HTERT RPE-1 (cell line): ENCODE data around the gene TOMM40.
"Not testable (repeated sequence)": the region's sequence is repeated elsewhere in the genome, so short reads cannot be mapped to it uniquely, and the experiment has no call there.

ENCODE experiments used
- in situ Hi-C: fragments of 300-500 bp; cut with MboI; formaldehyde crosslinking; loops from 4 replicates; pipeline ENCODE4 v1.14.3; 2020; ENCODE audit warnings: low sequenced_read_pairs

The TOMM40 gene

DNA sequence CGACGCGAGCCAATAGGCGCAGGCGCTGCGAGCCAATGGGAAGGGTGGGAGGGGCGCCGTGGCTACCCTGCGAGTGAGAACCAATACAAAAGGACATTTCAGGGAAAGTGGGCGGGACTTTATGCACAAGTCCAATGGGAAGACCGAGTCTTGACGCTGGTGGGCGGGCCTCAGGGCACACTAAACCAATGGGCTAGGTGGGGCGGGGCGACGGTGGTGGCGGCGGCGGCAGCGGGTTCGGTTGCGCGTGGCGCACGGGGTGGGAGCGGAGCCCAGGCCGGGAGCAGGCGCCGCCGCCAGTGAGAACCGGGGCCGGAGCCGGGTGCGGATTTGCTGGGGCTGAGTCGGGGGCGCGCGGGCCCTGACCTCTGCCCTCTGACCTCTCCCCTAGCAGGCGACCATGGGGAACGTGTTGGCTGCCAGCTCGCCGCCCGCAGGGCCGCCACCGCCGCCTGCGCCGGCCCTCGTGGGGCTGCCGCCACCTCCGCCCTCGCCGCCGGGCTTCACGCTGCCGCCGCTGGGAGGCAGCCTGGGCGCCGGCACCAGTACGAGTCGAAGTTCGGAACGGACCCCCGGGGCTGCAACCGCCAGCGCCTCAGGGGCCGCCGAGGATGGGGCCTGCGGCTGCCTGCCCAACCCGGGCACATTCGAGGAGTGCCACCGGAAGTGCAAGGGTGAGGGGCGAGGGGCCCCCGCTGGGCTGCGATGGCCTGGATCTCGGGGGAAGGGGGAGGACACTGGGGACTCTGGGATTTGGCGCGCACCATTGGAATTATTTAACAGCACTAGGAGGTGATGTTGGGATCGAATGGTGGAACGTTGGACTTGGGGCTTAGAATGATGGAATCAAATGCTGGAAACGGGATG is at the start of gene TOMM40:
TSS of gene TOMM40 (plus strand) at position 239 of the 867 bp plus-strand sequence. CDS start at position 401, 162 bp downstream.
- in situ Hi-C loops, result no loop called here

GRCh38 chr19:44845286-44845611 is 45.8 kb upstream of the TOMM40 start:
- in situ Hi-C loops, result no loop called here

- in situ Hi-C loops, result no loop called here
Measured at GRCh38 chr19:44845612-44846454, 45.2 kb upstream of the TOMM40 start, which contains the start of gene NECTIN2. Gene NECTIN2 (plus strand): TSS chr19:44846297. CDS start chr19:44846526, 229 bp downstream.

DNA sequence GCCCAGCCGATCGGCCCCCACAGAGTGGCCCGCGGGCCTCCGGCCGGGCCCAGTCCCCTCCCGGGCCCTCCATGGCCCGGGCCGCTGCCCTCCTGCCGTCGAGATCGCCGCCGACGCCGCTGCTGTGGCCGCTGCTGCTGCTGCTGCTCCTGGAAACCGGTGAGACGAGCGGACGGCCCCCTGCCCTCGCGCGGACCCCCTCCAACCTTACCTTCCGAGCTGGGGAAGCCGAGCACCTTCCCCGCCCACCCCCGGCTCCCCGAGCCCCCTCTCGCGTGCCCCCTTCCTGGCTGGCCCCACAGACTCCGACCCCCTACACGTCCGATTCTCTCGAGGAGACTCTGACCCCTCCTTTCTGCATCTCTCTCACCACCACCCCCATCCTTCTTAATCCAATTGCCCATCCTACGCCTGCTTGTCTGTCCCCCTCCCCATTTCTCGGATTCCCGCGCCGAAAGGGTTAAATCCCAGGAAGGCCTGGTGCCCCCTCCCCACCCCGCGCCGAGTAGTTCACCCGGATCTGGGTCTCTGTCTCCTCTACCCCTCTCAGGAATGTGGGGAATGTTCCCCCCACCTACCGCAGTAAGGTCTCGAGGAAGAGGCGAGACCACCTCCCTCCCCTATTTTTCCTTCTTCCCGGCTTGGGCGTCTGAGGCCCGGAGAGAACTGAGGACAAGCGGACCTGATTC is 44.5 kb upstream of the TOMM40 start:
- in situ Hi-C loops, result no loop called here

DNA sequence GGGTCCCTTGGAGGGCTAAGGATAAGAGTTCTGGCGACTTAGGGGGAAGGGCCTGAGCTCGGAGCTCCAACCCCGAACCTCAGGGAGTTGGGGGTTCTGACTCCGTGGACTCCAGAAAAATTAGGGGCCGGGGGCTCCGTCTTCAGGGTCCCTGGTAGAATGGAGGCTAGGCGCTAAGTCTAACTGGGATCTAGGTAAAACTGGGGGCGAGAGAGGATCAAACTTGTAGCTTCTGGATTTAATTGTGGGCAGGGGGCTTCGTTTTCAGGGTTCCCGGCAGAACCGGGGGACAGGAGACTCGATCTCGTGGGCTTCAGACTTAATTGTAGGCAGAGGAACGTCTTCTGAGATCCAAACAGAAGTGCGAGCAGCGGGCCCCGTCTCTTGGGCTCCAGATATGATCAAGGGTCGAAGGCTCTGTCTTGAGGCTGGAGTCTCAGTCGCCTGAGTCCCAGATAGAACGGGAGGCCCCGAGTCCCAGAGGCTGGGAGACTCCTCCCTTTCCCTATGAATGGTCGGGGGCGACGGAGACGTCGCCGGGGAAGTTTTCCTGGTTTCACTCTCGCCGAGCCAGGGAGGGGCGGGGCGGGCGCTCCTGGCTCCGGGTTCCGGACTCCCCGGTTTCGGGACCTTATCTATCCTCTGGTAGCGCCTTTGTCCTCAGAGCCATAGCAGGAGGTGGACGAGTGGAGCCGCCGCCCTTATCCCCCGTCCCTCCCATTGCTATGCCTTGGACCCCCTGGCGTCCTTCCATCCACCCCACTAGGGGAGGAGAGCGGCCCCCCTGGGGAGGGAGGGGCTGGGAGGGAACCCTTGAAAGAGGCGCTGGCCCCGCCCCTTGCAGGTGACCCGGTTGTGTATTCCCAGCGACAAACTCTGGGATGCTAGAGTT is 43.7 kb upstream of the TOMM40 start:
- in situ Hi-C loops, result no loop called here

DNA sequence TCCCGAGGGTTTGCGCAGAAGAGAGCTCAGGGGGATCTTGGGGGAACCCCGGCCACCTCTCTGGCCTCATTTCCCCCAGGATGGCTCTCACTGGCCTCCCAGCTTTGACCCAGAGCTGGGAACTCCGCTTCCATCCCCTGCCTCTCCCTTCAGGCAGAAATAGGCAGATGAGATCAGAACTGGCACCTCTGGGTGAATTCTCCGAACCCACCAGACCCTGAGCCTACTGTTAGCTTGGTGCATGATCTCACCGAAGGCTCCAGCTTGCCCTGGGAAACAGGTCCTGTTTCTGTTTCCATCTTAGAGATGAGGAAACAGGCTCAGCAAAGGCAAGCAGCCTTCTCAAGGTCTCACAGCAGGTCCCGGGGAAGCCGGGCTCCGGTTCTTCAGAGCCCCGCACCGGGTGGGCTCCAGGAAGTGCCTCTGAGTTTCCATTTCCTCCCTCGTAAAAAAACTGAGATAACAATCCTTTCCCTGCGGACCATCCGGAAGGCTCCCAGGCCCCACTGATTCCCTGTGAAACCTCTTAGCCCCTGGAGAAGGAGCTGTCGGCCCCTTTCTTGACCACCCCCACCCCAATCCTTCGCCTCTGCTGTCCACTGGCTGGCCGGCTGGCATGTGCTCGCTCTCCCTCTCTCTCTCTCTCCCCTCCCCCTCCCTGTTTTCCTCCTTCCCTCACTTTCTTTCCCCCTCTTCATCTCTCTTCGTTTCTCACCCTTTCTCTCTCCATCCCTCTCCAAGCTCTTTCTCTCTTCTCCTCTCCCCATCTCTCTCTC is 42.8 kb upstream of the TOMM40 start:
- in situ Hi-C loops, result no loop called here

DNA sequence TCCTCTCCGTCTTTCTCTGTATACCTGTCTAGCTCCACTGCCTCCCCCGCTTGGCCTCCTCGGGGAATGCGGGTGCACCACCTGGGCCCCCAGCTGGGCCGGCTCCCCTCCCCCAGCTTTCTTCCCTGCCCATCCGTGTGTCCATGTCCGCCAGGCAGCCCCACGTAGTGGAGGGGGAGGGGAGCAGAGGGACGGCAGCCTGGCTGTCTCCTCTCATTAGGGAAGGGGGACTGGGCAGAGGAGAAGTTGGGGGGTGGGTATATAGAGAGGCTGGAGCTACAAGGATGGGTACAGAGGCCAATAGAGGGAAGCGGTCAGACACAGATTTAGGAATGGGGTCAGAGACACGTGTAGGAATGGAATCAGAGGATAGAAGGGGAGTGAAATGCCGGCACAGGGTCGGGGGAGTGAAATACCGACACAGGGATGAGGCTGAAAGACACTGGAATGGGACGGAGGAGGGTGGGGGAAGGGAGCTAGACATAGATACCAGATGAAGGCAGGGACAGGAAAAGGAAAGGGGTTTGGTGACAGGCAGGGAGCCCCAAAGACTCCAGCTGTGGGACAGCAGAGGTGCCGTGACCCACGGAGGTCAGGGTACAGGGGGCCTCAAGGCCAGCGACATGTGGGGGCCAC is 42.1 kb upstream of the TOMM40 start:
- in situ Hi-C loops, result no loop called here

GRCh38 chr19:44850641-44851109 is 40.4 kb upstream of the TOMM40 start:
- in situ Hi-C loops, result no loop called here

DNA sequence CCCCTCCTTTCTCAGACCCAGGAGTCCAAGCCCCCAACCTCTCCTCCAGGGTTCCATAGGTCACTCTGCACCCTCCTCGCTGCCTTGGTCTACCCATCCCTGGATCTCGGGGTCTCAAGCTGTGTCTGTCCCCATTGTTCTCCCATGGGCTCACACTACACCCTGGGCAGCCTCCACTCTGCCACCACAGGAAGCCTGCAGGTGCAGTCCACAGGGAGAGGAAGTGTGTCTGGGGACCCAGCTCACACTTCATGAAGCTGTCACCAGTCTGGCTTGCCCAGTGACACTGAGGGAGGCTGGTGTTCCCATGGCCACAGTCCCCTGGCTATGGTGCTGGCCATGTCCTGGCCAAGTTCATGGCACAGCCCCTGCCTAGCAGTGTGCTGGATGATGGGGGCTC is 39.6 kb upstream of the TOMM40 start:
- in situ Hi-C loops, result no loop called here

DNA sequence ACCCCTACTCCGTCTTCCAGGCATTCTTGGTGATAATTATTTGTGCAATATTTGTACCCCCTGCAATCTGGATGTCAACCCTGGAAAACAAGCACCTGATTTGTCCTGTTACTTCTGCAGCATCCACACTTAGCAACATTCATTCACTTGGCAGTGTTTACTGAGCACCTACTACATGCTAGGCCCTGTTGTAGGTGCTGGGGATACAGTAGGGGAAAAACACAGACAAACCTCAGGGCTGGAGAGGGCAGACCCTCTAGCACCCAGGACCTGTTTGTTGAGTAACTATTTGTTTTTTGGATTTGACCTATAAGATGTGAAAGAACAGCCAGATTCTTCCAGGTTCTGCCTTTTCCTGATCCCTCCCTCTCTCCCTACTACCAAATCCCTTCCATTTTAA is 35.4 kb upstream of the TOMM40 start:
- in situ Hi-C loops, result no loop called here

DNA sequence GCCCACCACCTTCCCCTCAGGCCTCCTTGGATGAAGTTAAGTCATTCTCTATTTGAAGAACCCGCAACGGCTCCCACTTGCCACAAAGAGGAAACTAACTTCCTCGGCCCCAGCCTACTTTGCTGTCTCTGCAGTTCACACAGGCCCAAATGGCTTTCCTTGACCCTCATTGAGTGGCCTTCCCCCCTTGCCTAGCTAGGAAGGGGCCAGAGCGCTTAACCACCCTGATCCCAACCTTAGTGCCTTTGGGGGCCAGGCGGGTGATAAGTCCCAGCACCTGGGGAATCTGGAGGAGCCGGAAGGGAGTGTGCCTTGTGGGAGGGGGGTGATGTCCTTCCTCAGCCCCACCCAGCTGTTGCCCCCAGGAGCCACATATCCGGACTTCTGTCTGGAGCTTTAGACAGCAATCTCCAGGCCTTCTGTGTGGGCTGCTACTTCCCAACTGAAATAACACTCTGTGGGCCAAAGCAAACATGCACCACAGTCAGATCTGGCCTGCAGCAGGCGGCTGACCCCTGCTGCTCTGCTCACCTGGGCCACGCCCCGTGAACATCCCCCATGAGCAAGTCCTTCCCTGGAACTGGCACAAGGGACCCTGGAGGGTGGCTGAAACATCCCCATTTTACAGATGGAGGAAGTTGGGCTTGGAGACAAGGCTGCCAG is 34.5 kb upstream of the TOMM40 start:
- in situ Hi-C loops, result no loop called here

DNA sequence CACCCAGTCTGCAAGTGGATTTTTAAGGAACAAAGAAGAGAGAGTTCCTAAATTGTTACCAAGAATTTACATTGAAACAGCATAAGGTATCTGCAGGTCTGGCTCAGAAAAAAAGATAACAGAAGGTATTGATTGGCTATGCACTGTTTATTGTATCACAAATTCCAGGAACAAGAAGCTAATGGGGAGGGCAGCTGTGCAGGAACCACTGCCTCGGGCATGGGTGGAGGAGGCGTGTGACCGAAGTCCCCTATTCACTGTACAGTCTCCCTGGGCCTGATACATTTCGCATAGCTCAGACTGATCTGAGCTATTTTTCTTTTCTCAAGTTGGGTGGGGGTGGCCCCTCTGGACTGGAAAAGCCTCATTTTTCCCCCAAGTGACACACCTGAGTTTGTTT is 33.2 kb upstream of the TOMM40 start:
- in situ Hi-C loops, result no loop called here

DNA sequence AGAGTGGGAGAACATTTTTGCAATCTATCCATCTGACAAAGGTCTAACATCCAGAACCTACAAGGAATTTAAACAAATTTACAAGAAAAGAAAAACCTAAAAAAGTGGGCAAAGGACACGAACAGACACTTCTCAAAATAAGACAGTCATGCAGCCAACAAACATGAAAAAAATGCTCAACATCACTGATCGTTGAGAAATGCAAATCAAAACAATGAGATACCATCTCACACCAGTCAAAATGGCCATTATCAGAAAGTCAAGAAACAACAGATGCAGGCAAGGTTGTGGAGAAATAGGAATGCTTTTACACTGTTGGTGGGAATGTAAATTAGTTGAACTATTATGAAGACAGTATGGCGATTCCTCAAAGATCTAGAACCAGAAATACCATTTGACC is 29.5 kb upstream of the TOMM40 start:
- in situ Hi-C loops, result not testable (repeated sequence)

GRCh38 chr19:44863990-44864389 is 27.1 kb upstream of the TOMM40 start:
- in situ Hi-C loops, result no loop called here

DNA sequence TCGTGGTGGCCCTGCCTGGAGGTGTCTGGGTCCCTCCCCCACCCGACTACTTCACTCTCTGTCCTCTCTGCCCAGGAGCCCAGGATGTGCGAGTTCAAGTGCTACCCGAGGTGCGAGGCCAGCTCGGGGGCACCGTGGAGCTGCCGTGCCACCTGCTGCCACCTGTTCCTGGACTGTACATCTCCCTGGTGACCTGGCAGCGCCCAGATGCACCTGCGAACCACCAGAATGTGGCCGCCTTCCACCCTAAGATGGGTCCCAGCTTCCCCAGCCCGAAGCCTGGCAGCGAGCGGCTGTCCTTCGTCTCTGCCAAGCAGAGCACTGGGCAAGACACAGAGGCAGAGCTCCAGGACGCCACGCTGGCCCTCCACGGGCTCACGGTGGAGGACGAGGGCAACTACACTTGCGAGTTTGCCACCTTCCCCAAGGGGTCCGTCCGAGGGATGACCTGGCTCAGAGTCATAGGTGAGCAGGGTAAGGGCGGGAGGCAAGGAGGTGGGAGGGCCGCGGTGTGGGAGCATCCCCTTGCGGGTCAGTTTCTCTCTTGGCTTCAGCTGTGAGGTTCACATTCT is 25.8 kb upstream of the TOMM40 start:
- in situ Hi-C loops, result no loop called here

GRCh38 chr19:44866664-44867063 is 24.4 kb upstream of the TOMM40 start:
- in situ Hi-C loops, result no loop called here

GRCh38 chr19:44867578-44867977 is 23.5 kb upstream of the TOMM40 start:
- in situ Hi-C loops, result no loop called here
